BLaER1 (cell line): ENCODE data around the gene CFP.

ENCODE experiments used
- H3K27ac ChIP-seq: shearing (Covaris generic); formaldehyde crosslinking; 2 replicates; pipeline ENCODE4 v1.8.1; 2022
- H3K27me3 ChIP-seq: shearing (Covaris generic); formaldehyde crosslinking; 2 replicates; pipeline ENCODE4 v1.8.1; 2022
- H3K36me3 ChIP-seq: shearing (Covaris generic); formaldehyde crosslinking; 2 replicates; pipeline ENCODE4 v1.8.1; 2022
- H3K4me1 ChIP-seq: shearing (Covaris generic); formaldehyde crosslinking; 2 replicates; pipeline ENCODE4 v1.8.1; 2022
- H3K4me2 ChIP-seq: shearing (Covaris generic); formaldehyde crosslinking; 2 replicates; pipeline ENCODE4 v1.8.1; 2022
- H3K4me3 ChIP-seq: shearing (Covaris generic); formaldehyde crosslinking; 2 replicates; pipeline ENCODE4 v1.8.1; 2022
- H3K9ac ChIP-seq: shearing (Covaris generic); formaldehyde crosslinking; 2 replicates; pipeline ENCODE4 v1.8.1; 2022
- H3K9me3 ChIP-seq: shearing (Covaris generic); formaldehyde crosslinking; 2 replicates; pipeline ENCODE4 v1.8.1; 2022
- H4K20me1 ChIP-seq: shearing (Covaris generic); formaldehyde crosslinking; 2 replicates; pipeline ENCODE4 v1.8.1; 2022
- Cebpa-rat ChIP-seq: shearing (Covaris generic); IDR thresholded peaks from 2 replicates; pipeline ENCODE4 v1.8.1; 2022

Gene CFP

DNA sequence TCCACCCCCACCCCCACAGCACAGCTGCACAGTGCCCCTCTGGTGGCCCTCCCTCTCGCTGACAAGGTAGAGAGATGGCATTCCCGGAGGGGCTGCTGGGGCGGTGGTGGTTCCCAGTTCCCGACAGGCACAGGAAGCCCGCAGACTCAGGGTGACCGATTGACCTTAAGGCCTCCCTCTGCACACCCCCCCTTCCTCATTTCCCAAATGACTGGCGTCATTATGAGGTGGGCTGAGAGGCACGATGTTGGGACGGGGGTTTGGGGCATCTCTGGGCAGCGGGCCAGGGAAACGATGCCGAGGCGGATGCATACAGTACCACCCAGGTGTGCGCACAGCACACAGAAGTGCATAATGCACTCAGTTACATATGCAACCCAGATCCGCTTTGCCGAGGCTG, 51.0 kb downstream of the CFP start:
- no peak for TF ChIP-seq Cebpa-rat
- Histone ChIP-seq H3K4me1 (peaks cover 62% of the 10 kb centered on the region), H3K36me3 (no peaks in the 10 kb centered on the region), H3K4me2 (peak overlapping the region; percentile 28), H3K9me3 (no peaks in the 10 kb centered on the region), H3K27me3 (peaks cover 8% of the 10 kb centered on the region; the same call in 1 of the 2 replicates), H3K27ac (no peak overlapping the region), H4K20me1 (no peaks in the 10 kb centered on the region), H3K4me3 (no peak overlapping the region), H3K9ac (no peak overlapping the region)

DNA sequence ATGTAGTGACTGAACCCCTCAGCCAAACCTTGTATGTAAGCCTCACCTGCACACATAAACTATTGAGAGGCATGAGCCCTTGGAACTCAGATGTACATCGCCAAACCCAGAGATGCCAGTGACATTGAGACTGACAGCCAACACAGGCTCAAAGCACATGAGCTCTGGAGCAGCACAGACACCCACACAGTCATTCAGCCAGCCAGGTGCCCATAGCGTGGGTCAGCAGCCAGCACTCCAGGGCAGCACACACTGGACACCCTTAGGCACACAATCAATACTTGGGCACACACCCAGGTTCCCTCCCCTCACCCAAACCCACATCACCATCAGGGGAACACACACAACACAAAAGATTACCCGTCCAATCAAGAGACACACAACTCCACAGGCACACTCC, 51.8 kb downstream of the CFP start:
- no peak for TF ChIP-seq Cebpa-rat
- H4K20me1 ChIP-seq = no peaks in the 10 kb centered on the region
- H3K36me3 ChIP-seq = no peaks in the 10 kb centered on the region
- no peak overlapping the region for H3K9ac ChIP-seq
- H3K4me3 ChIP-seq = no peak overlapping the region
- peaks cover 2% of the 10 kb centered on the region; the same call in 1 of the 2 replicates for H3K9me3 ChIP-seq
- H3K27ac ChIP-seq = no peak overlapping the region
- H3K4me2 ChIP-seq = peak overlapping the region; percentile 28; the same call in 1 of the 2 replicates
- peaks cover 62% of the 10 kb centered on the region for H3K4me1 ChIP-seq
- H3K27me3 ChIP-seq = peaks cover 8% of the 10 kb centered on the region

DNA sequence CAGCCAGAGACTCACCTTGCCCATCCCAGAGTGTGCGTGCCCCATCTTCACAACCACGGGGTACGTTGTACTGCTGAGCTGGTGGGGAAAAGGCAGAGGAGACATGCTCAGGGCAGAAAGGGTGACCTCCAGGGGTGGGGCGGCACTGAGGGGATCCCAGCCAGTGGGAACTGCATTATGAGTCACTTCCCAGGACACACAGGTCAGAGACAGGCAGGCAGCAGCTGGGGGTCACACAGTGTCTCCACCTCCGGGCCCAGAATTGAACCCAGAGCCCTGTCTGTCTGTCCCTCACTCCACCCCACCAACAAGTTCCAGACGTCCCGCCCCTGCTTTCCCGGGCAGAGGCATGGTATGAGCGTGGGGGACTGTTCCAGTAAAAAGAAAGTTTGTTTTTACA, 52.3 kb downstream of the CFP start:
- no peak for TF ChIP-seq Cebpa-rat
- no peak overlapping the region for H3K4me2 ChIP-seq

DNA sequence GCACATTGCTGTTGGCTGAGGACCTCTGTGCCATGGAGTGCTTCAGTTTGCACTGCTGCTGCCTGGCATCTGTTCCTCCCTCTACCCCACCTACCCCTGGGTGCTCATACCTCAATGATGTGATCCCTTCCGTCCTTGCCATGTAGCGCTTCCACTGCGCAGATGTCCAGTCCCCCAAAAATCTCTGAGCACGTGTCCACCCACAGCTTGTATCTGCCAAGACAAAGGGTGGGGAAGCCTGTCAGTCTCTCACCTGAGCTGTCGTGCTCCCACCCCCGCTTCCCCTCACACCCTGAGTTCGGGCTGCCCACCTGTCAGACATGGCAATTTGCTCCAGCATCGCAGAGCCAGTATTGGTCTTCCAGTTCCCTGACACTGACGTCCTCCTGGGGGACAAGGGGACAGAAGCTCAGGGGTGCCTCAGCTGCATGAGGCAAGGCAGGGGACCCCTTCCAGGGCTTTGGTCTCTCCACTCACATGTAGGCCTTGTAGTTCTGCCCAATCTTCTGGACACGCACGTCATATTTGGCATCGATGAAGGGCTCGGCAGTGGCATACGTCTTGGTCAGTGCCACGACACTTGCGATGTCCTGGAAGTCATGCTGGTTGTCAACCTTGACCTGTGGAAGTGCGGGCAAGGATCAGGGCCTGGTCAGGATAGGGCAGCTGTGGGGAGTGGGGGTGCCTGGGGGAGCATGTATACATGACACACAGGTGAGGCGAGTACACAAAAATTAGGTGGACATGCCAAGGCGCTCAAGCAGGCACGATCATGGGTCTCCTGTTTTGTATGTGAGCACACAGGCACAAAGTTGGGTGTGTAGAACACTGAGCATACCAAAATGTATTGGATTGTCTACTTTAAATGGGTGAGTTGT, 53.5 kb downstream of the CFP start:
- no peak for TF ChIP-seq Cebpa-rat
- Histone ChIP-seq H3K9ac (no peak overlapping the region), H3K4me1 (peaks cover 62% of the 10 kb centered on the region), H3K27ac (no peak overlapping the region), H3K9me3 (peaks cover 8% of the 10 kb centered on the region; the same call in 1 of the 2 replicates), H3K27me3 (peaks cover 8% of the 10 kb centered on the region), H3K4me2 (peak overlapping the region; percentile 78; the same call in 1 of the 2 replicates), H3K36me3 (peaks cover 6% of the 10 kb centered on the region), H3K4me3 (no peak overlapping the region), H4K20me1 (no peaks in the 10 kb centered on the region)

More for the DNA sequence above, 52.3 kb downstream of the CFP start:
- no peak overlapping the region for H3K4me3 ChIP-seq
- H3K9ac ChIP-seq = no peak overlapping the region
- no peaks in the 10 kb centered on the region for H3K36me3 ChIP-seq
- no peak overlapping the region for H3K27ac ChIP-seq
- no peaks in the 10 kb centered on the region for H4K20me1 ChIP-seq
- H3K9me3 ChIP-seq = peaks cover 7% of the 10 kb centered on the region; the same call in 1 of the 2 replicates
- peaks cover 8% of the 10 kb centered on the region for H3K27me3 ChIP-seq
- peaks cover 62% of the 10 kb centered on the region for H3K4me1 ChIP-seq

DNA sequence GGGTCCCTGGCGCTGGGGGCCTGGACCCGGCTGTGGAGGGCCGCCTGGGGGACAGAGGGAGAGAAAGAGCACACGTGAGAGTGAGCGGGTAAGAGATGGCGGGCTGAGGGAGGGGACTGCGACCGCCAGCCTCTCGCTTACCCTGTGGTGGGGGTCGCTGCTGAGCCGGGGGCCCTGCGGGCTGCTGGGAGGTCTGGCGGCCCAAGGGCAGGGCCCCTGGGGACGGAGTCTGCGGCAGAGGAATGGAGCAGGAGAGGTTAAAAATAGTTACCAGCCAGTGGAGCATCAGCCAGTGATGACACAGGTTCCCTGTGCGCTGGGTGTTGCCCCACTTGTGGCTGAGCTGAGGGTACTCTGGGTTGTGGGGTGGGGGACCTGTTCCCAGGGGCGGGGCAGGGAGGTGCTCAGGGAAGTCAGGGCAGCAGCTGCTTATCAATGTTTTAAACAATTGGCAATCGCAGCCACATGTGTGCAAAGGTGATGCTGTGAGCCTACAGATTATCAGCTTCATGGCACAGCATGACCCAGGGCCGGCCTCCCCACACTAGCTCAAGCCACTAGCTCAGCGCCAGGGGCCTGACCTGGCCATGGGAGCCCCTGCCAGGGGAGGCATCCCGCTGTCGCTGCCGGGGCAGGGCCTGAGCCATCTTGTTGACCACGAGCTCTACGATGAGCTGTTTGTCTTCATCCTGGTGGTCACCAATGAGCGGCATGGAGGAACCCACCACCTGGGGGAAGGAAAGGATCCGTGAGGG, 55.0 kb downstream of the CFP start:
- H3K27ac ChIP-seq = peak overlapping the region; percentile 89
- H3K27me3 ChIP-seq = peaks cover 8% of the 10 kb centered on the region
- no peaks in the 10 kb centered on the region for H4K20me1 ChIP-seq
- peaks cover 8% of the 10 kb centered on the region; the same call in 1 of the 2 replicates for H3K9me3 ChIP-seq
- H3K4me2 ChIP-seq = peak overlapping the region; percentile 78
- peak overlapping the region; percentile 61 for H3K4me3 ChIP-seq
- TF ChIP-seq Cebpa-rat = no peak
- H3K4me1 ChIP-seq = peaks cover 62% of the 10 kb centered on the region
- peaks cover 20% of the 10 kb centered on the region for H3K36me3 ChIP-seq
- peak overlapping the region; percentile 73 for H3K9ac ChIP-seq

DNA sequence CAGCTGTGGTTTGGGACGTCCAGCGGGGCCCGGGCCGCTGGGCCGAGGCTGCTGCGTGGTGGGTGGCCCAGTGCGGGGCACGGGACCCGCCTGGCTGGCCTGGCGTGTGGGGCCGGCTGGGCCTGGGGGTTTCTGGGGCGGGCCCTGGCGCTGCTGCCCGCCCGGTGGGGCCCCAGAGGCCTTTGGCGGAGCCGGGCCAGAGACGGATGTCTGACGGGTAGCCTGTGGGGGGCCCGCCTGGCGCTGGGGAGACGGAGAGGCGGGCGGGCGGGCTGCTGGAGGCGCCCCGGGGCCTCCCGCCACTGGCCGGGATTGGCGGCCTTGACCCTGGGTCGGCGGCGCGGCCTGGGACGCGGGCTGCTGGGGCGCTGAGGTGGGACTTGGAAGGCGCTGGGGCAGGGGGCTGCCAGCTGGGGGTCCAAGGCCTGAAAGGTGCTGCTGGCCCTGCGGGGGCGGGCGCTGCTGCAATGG, 55.6 kb downstream of the CFP start:
- TF ChIP-seq Cebpa-rat = no peak
- peak overlapping the region; percentile 78 for H3K4me2 ChIP-seq
- H3K27ac ChIP-seq = peak overlapping the region; percentile 89
- peaks cover 8% of the 10 kb centered on the region; the same call in 1 of the 2 replicates for H3K9me3 ChIP-seq
- peaks cover 4% of the 10 kb centered on the region for H3K27me3 ChIP-seq
- peaks cover 57% of the 10 kb centered on the region for H3K4me1 ChIP-seq
- peaks cover 26% of the 10 kb centered on the region for H3K36me3 ChIP-seq
- H3K4me3 ChIP-seq = peak overlapping the region; percentile 61
- H4K20me1 ChIP-seq = no peaks in the 10 kb centered on the region
- peak overlapping the region; percentile 73 for H3K9ac ChIP-seq

DNA sequence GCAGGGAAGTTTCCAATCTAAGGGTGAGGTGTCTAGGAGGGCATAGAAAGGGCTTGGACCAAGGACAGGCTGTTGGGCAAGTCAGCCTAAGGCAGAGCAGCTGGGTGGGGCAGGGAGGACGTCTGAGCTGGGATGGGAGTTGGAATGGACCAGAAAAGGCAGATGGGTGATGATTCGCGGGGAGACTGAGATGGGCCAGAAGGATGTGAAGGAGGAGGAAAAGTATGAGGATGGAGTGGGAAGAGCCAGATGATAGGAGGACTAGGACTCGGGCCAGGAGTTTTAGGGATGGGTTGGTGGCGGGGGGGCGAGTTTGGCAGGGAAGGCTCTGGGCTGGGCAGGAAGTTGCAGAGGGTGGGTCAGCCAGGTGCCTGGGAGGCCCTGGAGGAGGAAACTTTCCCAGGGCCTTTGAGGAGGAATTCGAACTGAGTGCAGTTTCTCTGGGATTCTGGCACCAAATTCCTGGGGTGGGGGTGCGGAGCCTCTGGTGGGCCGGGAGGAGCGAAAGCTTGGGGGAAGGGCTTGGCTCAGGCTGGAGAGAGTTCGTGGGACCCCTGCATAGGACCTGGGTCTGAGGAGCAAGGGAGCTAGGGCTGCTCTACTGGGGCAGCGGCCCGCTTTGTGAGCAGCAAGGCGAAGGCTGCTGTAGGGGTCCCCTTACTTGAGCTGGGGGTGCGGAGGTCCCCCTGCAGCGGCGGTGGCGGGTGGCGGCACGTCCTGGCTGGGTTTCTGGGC, 56.2 kb downstream of the CFP start:
- peak overlapping the region; percentile 73 for H3K9ac ChIP-seq

More for the DNA sequence above, 56.2 kb downstream of the CFP start:
- H3K36me3 ChIP-seq = peaks cover 31% of the 10 kb centered on the region
- no peak for TF ChIP-seq Cebpa-rat
- H4K20me1 ChIP-seq = peaks cover 1% of the 10 kb centered on the region
- H3K4me3 ChIP-seq = peak overlapping the region; percentile 61
- peaks cover 8% of the 10 kb centered on the region; the same call in 1 of the 2 replicates for H3K9me3 ChIP-seq
- peaks cover 51% of the 10 kb centered on the region for H3K4me1 ChIP-seq
- H3K4me2 ChIP-seq = peak overlapping the region; percentile 78
- H3K27me3 ChIP-seq = no peaks in the 10 kb centered on the region; the same call in none of the 2 replicates
- peak overlapping the region; percentile 89 for H3K27ac ChIP-seq
